ENCODE data around the gene CAVIN1.
"Not testable (repeated sequence)": the region's sequence is repeated elsewhere in the genome, so short reads cannot be mapped to it uniquely, and the experiment has no call there.

DNA sequence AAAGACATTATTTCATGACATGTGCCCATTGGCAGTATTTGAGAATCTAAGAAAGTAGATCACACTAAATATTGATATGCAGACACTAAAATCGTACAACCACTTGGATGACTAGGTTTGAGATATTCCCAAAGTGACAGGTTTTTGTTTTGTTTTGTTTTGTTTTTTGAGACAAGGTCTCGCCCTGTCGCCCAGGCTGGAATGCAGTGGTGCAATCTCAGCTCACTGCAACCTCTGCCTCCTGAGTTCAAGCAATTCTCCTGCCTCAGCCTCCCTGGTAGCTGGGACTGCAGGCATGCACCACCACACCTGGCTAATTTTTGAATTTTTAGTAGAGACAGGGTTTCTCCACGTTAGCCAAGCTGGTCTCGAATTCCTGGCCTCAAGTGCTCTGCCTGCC is 54.7 kb downstream of the CAVIN1 start:
- TF ChIP-seq, protein P1, sequence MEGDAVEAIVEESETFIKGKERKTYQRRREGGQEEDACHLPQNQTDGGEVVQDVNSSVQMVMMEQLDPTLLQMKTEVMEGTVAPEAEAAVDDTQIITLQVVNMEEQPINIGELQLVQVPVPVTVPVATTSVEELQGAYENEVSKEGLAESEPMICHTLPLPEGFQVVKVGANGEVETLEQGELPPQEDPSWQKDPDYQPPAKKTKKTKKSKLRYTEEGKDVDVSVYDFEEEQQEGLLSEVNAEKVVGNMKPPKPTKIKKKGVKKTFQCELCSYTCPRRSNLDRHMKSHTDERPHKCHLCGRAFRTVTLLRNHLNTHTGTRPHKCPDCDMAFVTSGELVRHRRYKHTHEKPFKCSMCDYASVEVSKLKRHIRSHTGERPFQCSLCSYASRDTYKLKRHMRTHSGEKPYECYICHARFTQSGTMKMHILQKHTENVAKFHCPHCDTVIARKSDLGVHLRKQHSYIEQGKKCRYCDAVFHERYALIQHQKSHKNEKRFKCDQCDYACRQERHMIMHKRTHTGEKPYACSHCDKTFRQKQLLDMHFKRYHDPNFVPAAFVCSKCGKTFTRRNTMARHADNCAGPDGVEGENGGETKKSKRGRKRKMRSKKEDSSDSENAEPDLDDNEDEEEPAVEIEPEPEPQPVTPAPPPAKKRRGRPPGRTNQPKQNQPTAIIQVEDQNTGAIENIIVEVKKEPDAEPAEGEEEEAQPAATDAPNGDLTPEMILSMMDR (conservative IDR thresholded peaks at IDR 0.05 in 1 of 2, IDR thresholded peaks at IDR 0.05 in 1 of 2; ENCODE audit: extremely low read depth in 1 of 2, insufficient read depth in 1 of 2, low read depth in 1 of 2, low read length in 2 of 2): not testable (repeated sequence)
- TF ChIP-seq EZH2 (IDR thresholded peaks at IDR 0.05; ENCODE audit: borderline replicate concordance, low read length): not testable (repeated sequence)
